Measurements from ENCODE around the gene PCBP4.

The PCBP4 gene

DNA sequence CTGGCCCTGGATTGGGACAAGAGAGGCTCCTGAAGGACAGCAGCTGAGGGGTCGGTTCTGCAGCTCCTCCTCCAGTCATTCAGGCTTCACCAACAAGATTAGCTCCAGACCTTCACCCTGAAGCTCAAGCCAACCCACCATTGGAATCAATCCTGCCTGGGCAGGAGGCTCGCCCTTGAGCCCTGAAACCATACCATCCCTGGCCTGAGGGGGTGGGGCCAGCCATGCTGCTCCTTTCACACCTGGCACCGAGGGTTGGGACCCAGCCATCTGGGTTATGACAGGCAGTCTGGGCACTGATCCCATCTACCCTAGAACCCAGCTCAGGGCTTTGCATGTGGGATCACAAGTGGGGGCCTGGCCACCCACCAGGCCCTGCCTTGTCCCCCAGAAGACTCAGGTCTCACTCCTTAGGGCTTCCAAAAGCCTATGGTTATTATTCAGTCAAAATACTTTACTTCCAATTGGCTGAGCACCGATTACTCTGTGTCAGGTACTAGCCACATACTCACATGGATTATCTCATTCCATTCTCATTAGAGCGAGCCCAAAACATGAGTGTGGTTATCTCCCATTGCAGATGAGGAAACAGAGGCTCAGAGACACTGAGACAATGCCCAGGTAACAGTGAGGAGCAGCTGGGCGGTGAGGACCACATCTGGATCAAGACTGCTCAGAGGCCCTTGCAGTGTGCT lies 3.5 kb upstream of the PCBP4 start:
- DNase-seq, result no peak

DNA sequence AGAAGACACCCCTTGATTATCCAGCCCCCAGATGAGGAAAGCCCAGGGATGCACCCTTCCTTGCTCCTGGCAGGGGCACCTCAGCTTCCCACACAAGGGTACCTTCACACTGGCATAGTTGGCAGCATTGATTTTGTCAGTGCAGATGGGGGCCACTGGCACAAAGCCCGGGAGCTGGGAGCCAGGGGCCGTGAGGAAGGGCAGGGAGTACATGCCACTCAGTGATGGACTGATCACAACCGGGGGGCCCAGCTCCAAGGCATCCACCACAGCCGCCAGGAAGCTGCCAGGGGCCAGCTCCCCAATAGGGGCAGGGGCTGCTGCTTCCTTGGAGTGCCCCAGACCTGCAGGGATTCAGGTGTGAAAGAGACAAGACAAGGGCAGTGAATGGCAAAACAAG lies 2.6 kb upstream of the PCBP4 start:
- no peak for DNase-seq

DNA sequence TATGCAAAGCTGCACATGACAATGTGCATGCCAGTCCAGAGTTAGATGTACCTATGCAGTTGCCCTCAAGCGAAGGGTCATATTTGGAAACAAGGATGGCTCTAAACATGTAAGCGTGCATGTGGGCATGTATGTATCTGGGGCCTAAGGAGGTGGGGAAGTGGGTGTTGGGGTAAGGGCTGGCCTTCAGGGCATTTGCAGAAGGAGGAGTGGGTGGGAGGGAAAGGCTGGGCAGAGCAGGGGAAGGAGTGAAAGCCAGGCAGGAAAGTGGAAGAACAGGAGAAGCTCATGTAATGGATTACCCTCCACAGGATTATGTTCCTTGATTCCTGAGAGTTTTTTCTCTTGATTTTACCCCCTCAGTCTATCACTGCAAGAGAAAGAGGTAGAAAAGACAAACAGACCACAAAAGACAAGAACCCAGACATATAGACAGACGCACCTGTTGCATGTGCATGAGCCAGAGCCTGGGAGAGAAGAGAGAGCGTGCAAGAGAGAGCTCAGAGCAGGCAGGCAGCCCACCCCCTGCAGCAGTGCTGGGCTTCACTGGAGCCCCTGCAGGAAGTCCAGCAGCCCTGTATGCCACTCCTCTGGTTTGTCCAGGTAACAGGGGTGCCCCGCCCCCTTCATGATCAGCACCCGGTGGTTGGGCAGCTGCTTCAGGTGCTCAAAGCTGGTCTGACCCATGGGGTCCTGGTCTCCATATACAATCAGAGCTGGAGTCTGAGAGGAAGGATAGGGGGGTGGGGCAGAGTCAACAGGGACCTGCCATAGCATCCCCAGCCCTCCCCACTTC lies 1.8 kb upstream of the PCBP4 start:
- DNase-seq, result peak; percentile 17

DNA sequence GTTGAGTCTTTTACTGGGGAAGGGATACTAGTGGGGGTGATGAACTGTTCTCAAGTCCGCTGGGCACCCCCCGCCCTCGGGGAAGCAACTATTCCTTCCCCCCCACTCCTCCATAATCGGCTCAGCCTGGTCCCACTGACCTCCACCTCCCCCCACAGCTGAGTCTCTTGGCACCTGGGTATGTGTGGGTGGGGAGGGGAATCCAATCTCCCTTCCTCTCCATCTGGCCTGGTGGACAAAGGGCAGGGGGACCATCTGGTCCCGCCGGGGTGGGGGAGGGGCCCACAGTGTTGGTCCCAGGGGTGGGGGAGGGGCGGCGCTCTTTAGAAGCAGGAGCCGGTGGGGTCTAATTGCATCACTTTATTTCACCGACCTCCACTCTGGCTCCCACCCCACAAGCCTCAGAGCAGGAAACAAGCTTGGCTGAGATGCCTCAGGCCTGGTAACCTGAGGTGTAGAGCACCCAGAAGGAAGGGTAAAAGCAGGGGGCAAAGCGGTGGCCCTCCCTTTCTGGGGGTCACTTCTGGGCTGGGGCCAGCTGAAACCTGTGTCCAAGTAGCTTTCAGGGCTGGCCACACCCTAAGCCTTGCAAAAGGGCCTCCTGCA lies 1.0 kb upstream of the PCBP4 start:
- peak; percentile 25 for DNase-seq

DNA sequence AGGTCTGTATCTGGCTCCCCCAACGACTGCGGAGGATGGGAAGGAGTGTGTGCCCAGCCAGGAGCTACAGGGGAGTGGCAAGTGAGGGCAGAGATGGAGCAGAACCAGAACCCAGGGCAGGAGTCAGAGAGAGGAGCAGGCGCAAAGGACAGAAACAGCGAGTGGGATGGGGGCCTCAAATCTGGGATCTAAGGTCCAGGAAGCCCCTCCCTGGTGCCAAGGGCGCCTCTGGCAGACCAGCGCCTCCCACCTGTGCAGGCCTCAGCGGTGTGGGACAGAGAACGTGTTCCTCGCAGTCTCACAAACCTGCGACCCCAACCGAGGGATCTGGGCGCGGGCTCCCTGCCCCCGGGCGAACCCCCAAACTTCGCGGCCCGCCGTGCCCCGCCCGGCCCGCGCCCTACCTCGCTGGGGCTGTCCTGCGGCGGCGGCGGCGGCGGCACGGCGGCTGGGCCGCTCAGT lies 301 bp downstream of the PCBP4 start:
- DNase-seq, result peak; percentile 48

DNA sequence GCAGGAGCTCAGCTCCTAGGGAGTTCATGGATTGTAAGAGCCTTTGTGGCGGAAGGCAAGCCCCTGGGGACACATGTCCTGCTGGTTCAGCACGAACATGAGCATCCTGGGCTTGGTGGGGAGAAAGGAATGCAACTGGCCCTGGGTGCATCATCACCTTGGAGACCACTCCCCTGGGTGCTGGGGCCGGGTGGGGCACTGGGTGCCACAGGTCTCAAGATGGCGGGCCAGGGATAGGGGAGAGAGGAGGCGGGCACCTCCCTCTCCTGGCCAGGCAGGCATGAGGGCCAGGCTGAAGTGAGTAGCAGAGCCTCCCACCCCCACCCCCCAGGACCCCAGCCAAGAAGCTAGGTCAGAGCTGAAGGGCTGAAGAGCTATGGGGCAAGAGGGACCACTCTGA lies 768 bp downstream of the PCBP4 start:
- DNase-seq, result no peak

DNA sequence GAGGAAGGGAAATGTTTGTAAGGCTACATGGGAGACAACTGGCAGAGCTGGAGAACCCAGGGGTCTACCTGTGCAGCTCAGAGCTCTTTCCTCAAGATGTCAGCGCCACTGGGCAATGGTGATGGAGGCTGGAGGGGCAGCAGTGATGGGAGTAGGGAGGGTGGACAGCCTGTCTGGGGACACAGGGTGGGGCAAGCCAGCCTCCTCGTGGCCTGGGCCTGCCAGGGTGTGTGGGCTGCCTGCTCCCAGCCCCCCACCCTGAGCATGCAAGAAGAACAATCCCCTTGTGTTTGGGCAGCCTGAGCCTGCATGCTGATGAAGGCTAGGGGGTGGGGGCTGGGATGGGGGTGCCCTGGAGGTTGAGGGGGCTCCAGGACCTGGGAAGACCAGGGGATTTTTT lies 1.2 kb downstream of the PCBP4 start:
- DNase-seq, result no peak

DNA sequence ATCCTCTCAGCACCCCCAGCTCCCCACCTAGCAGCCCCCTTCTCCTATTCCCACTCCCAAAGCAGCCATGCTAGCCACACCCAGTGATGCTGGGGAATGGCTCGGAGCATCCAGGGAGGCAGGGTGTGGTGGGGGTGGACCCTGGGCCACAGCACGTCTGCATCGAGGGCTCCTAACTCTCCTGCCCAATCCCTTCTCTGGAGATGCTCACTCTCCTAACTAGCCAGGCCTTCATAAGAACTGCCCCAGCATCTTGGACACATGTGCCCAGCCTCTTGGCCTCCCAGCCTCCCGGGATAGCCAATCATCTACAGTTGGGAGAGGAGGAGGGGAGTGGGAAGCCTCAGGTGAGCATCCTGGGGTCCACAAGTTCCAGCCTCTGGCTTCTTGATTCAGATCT lies 2.7 kb downstream of the PCBP4 start:
- DNase-seq, result no peak

DNA sequence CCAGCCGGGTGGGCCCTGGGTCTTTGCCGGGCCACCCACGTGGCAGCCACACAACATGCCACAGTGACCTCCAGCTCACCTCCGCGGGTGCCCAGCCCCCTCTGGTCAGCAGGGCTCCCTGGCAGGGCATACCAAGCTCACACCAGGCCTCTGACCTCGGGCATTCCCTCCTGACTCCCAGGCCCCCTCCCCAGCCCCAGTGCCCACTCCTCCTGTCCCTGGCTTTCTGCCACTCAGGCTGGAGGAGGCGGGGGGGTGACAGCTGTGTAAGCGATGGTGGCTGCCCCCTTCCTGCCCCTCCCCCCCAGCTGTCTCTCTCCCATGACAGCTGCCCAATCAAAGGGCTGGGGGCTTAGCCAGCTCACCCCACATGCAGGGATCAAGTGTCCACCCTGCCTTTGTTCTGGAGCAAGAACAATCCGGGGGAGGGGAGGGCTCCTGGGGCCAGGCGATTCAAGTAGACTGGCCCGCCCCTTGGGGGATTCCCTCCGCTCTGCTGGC lies 3.3 kb downstream of the PCBP4 start:
- no peak for DNase-seq

DNA sequence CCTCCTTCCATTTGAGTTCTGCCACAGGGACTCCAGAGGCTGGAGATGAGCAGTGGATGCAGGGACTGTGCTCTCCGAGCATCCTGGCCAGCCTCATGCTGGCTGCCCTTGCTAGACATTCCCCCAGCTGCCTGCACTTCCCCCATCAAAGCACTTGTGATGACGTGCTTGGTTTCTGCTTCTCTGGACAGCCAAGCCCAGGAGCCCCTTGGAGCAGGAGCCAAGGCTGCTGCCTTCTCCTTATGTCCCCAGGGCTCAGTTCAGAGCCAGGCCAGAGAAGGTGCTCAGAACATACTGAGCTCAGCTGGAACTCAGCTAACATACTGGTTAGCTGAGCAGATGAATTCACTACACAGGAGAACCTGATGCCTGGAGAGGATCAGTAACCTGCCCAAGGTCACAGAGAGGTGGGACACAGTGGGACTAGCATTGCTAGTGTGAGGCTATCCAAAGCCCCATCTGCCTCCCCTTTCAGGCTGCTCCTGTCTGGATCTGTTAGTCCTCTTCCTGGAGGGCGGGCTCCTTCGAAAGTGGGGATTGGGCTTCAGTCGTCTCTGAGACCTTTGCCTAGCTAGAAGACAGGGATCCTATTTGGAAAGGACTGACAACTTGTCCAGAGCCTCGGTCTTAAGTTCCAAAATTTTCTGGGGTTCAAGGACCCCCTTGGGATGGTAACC lies 4.3 kb downstream of the PCBP4 start:
- DNase-seq, result no peak

DNA sequence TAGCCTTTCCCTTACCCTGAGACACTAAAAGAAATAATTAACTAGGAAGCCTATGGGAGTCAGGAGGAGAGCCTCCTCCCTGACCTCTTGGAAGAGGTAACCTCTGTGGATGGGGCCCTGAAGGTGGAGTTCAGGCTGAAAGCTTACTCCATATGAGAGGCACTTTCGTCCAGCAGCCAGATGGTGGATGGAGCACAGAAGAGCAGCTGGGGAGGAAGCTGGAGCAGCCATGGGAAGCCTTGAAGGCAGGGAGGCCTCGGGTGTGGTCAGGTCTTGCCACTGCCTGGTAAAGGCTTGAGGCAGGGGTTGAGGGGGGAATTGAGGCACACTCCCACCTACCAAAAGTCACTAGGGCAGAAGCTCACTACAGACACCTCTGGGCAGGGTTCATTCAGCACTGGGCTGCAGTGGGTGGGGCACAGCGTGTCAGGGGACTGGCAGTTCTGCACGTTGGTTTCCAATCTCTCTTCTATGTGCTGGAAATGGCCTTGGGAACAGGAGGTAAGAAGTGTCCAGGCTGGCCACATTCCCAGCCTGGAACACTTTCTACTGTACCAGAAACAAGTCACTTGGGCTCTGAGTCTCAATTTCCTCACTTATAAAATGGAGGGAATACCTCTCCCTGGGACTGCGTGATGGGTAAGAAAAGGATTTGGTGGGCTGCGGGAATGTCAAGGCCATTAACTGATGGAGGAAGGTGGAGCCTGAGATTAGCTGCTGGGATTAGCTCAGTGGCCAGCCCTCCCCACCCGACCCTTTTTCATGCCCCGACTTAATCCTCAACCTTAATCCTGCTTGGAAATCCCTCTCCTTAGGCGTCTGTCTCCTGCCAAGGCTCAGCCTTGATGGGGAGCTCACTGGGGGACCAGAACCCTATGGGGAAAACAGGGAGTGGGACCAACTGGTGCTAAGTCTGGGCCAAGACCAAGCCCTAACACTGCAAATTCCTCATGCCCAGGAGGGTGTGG lies 5.4 kb downstream of the PCBP4 start:
- DNase-seq, result no peak

DNA sequence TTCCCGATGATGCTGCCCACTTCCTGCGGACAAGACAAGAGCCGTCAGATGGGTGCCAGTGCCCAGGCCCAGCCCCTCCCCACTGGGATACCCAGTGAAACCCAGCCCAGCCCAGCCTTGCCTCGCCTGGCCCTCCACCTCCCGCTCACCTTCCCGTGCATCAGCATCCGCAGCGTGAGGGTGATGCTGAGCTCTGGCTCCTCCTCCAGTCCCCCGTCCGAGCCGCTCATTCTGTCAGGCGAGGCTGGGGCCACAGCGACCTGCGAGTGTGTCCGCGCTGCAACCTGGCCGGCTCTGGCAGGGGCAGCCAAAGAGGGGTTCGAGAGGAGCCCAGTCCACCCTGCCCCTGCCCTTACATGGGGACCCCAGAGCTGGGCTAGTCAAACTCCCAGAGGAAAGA lies 6.2 kb downstream of the PCBP4 start:
- DNase-seq, result no peak

DNA sequence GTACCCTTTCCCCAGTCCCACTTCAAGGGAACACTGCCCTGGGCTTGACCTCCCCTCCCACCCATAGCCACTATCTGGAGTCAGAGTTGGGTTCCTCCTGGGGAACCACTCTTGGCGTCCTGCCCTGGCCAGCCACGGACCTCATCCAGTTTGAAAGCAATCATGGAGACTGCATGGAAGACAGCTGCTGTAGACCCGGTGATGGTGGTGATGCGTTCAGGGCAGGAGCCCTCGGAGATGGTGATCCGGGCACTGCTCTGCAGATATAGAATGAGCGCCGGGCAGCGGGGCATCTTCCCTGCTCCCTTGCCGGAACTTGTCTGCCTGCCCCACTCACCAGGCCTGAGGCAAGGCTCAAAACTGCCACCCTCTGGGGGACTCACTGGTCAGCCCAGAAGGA lies 6.9 kb downstream of the PCBP4 start:
- DNase-seq, result no peak

DNA sequence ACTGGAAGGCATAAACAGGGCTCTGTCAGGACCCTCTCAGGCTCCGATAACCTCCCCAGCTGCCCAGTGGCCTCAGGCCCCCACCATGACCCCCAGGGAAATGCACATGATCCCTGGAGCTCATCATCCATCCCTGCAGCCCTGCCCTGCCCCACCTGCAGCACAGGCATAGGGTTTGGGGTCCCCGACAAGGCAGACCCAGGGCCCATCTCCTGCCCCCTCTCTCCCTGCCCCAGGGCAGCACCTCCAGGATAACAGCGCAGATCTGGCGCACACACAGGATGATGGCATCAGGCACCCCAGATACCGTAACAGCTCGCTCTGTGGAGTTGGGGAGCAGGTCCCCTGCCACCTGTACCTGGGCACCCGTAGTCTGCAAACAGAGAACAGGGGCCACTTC lies 7.6 kb downstream of the PCBP4 start:
- no peak for DNase-seq

DNA sequence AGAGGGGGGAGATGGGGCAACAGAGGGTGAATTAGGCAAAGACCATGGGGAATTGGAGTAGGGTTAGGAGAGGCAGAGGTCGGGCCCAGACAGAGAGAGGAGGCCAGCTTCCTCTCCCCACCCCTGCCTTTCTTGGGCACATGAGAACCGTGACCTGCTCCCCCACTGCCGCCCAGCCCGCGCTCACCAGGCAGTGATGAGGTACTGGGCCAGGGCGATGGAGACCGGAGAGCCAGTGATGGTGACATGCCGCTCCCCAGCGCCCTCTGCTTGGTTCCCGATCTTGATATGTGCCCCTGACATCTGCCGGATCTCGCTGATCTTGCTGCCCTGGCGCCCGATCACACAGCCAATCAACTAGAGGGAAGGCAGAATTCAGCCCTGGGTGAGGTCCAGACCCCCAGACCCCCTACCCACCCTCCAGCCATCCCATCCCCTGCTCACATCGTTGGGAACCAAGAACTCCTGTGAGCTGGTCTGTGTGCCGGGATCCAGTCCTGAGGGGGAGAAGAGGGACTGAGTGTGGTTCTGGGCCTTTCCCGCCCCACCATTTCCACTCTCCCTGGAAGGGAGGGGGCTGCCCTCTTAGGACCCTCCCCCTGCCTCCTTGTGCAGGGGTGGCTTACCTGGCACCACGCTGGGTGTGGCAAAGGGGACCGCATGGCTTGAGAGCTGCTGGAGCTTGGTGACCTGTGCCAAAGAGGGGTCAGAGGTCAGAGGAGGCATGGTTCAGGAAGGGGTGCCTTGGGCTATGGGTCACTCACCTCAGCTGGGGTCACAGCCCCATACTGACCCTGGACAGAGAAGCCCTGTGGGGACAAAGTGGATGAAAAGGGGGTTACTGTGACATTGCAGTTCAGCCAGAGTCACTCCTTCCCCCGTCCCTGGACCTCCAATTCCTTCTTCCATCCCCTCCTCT lies 8.4 kb downstream of the PCBP4 start:
- DNase-seq, result no peak

DNA sequence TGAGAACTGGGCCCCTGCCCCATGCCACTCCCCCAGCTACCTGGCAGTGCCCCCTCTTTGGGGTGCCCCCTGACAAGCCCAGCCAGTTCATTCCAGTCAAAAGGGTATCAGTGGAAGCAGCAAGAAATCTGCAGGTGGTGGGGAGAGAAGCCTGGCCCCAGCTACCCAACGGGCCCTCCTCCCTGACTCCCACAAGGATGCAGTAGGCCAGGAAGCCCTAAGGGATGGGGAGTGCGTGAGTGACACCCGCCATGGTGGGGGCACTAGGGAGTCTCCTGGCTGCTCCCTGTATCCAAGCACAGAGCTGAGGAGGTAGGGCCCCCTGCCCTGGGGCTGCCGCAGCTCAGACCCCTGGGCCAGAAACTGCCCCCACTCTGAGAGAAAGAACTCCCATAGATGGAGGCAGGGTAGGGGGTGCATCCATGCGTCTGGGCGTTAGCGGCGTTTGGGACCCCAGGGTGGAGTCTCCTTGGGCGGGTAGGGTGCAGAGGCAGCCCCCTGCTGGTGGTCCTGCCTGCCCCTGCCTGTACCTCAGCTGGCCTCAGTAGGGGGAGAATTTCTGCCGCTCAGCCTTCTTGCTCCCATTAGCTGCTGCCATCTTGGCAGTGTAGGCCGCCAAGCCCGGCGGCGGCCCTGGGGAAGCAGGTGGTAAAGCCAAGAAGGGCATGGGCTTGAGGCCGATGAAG lies 9.6 kb downstream of the PCBP4 start:
- DNase-seq, result no peak

DNA sequence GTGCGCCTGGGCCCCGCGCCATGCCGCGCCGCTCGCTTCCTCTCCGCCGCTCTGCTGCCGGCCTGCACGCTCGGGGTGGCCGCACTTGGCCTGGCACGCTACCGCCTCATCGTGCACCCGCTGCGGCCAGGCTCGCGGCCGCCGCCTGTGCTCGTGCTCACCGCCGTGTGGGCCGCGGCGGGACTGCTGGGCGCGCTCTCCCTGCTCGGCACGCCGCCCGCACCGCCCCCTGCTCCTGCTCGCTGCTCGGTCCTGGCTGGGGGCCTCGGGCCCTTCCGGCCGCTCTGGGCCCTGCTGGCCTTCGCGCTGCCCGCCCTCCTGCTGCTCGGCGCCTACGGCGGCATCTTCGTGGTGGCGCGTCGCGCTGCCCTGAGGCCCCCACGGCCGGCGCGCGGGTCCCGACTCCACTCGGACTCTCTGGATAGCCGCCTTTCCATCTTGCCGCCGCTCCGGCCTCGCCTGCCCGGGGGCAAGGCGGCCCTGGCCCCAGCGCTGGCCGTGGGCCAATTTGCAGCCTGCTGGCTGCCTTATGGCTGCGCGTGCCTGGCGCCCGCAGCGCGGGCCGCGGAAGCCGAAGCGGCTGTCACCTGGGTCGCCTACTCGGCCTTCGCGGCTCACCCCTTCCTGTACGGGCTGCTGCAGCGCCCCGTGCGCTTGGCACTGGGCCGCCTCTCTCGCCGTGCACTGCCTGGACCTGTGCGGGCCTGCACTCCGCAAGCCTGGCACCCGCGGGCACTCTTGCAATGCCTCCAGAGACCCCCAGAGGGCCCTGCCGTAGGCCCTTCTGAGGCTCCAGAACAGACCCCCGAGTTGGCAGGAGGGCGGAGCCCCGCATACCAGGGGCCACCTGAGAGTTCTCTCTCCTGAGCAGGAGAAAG lies 11.1 kb downstream of the PCBP4 start:
- DNase-seq, result peak; percentile 69

DNA sequence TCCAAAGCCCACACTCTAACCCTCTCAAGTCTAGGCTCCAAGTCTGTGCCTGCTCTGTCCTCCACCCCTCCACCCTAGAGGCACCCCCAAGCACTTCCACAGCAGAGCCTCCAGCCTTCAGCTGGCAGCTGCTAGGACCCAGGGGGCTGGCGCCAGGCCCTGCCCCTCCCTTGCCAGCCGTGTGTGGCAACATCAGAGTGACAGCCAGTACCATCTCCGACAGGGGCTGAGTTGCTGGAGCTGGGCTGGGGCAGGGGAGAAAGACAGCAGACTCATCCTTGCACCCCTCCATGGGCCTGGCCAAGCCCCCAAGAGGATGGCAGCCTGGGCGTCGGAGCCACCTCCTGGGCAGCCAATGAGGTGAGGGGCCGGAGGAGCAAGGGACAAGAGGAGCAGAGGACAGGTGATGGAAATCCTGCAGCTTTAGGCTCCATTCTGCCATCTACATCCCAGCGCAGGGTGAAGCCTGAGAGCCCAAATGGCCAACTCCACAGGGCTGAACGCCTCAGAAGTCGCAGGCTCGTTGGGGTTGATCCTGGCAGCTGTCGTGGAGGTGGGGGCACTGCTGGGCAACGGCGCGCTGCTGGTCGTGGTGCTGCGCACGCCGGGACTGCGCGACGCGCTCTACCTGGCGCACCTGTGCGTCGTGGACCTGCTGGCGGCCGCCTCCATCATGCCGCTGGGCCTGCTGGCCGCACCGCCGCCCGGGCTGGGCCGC lies 11.9 kb downstream of the PCBP4 start, which contains the start of gene GPR62:
TSS of gene GPR62 (plus strand) at position 207 of the 718 bp plus-strand sequence. CDS start at position 479, 272 bp downstream.
- DNase-seq, result no peak
